OCI-LY7 (cell line): ENCODE data around the gene MAP2K2.

Source experiments
- CTCF ChIP-seq: fragments of 200-600 bp; sonication (generic); conservative IDR thresholded peaks from 2 replicates; pipeline ENCODE4 v1.5.1; 2014; ENCODE audit warnings: mild to moderate bottlenecking, antibody characterized with exemption, low read length, moderate library complexity, mixed read lengths
- EZH2phosphoT487 ChIP-seq: fragments of 200-600 bp; sonication (generic); IDR thresholded peaks from 2 replicates; pipeline ENCODE4 v1.6.1; 2018; ENCODE audit warnings: low read depth, borderline replicate concordance, mild to moderate bottlenecking, mixed run types, antibody characterized with exemption, low read length, moderate library complexity, mixed read lengths

GRCh38 chr19:4115818-4116385, 8.0 kb downstream of the MAP2K2 start:
- TF ChIP-seq CTCF (no peak), EZH2phosphoT487 (no peak)
